Large intestine (tissue), 3 donors: ENCODE data around the gene NTSR1. TPM values are rescaled to one million over a fixed set of nuclear protein-coding genes. Genes with fewer than 3 reads are reported as not detected.

Experiments
- DNase-seq, 2 donors: peaks; one replicate each; pipeline versions ENCODE4 v3.0.0 to v3.0.0-alpha.2; 2013
- H3K27ac ChIP-seq: one replicate; pipeline ENCODE4 v1.5.1; 2013; ENCODE audit warnings: low read length
- H3K27me3 ChIP-seq: 2 replicates; pipeline ENCODE4 v1.6.1; 2013; ENCODE audit warnings: low read length; ENCODE audit not compliant: control insufficient read depth, insufficient read depth
- H3K36me3 ChIP-seq: 2 replicates; pipeline ENCODE4 v1.6.1; 2013; ENCODE audit warnings: low read length; ENCODE audit not compliant: control insufficient read depth, insufficient read depth
- H3K4me1 ChIP-seq: one replicate; pipeline ENCODE4 v1.6.1; 2013; ENCODE audit warnings: low read length; ENCODE audit not compliant: control insufficient read depth, insufficient read depth
- H3K4me3 ChIP-seq: one replicate; pipeline ENCODE4 v1.5.1; 2013; ENCODE audit warnings: low read length
- H3K9me3 ChIP-seq: one replicate; pipeline ENCODE4 v1.6.1; 2013; ENCODE audit warnings: mild to moderate bottlenecking, low read depth, low read length, moderate library complexity; ENCODE audit not compliant: control insufficient read depth
- WGBS: methylation state at CpG from one replicate; pipeline ENCODE4 v1.1.5; 2013; ENCODE audit warnings: low lambda C conversion rate; ENCODE audit not compliant: insufficient coverage; 5-methylcytosine and 5-hydroxymethylcytosine counted together
- polyA plus RNA-seq: library from polyadenylated mRNA; unstranded; fragments of 120-200 nt; gene quantifications from one replicate; pipeline ENCODE4 v1.2.1, GENCODE V29; 2013

The NTSR1 gene
- polyA plus RNA-seq, 1 donor = 1.1 TPM

DNA sequence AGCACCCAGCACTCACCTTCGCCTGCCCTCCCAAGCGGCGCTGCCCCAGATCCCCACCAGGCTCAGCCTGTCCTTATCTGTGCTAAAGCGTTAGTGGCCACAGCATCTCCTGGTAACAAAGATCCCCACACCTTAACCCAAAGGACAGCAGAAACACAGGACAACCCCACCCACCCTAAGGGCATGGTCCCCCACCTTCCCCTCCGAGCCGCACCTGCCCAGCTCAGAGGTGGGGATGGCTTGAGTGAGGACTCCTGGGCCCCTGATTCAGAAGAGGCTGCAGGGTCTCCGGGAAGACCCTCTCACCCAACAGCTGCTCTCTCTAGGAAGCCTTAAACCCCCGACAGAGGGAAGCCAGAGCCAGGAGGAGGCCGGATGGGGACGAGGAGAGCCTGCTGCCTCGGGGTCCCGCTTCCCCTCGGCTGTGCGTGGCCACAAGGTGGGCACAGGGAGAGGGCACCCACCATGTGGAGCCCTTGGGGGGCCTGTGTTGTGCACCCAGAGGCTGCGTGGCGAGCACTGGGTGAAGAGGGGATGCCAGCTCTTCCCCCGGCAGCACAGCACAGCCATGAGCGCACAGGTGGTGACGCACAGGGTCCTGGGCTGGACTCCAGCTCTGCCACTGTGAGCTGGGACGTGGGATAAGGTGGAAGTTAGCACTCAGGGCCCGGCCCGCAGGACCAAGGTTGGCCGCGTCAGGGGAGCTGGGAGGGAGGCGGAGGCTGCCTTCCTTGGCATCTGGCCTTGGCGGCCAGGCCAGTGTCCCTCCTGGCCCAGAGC, 55.7 kb downstream of the NTSR1 start:
- Histone ChIP-seq H3K9me3 (no peaks in the 10 kb centered on the region), H3K27me3 (no peaks in the 10 kb centered on the region), H3K36me3 (no peaks in the 10 kb centered on the region), H3K27ac (no peak overlapping the region), H3K4me3 (no peak overlapping the region), H3K4me1 (peaks cover 10% of the 10 kb centered on the region)
- no peak for DNase-seq
- WGBS = 100% methylated on average over 1 of the region's 26 CpGs

GRCh38 chr20:62765021-62765420, 56.4 kb downstream of the NTSR1 start:
- H3K36me3 ChIP-seq = no peaks in the 10 kb centered on the region
- no peak for DNase-seq
- H3K4me3 ChIP-seq = no peak overlapping the region
- peaks cover 10% of the 10 kb centered on the region for H3K4me1 ChIP-seq
- no peaks in the 10 kb centered on the region for H3K9me3 ChIP-seq
- no peak overlapping the region for H3K27ac ChIP-seq
- no CpG with 5 or more reads among the region's 6 CpGs for WGBS
- H3K27me3 ChIP-seq = no peaks in the 10 kb centered on the region

DNA sequence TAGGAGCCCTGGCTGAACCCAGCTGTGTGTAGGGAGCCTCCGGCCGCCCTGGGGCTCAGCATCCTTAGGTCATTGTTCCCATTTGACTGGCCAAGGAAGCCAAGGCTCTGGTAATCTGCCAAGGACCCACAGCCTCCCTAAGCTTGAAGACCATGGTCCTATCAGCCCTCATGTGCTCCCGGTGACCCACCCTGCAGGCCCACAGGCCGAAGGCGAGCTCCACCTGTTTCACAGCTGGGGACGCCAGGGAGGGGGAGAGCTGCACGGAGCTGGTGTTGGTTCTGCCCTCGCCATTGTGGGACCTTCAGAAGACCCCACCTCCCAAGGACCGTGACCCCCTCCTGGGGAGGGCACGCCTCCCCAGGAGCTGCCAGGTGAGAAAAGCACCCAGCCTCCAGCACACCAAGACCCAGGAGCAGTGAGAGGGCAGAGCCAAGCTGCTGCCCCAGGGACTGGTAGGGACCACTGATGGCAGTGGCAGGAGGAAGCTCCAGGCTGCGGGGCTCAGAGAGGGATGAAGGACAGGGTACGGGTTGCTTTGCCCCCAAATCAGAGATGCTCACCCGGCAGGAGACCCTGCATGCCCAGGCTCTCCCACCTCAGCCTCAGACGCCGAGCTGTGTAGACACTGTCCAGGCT, 56.9 kb downstream of the NTSR1 start:
- Histone ChIP-seq H3K9me3 (no peaks in the 10 kb centered on the region), H3K4me1 (peaks cover 10% of the 10 kb centered on the region), H3K36me3 (no peaks in the 10 kb centered on the region), H3K4me3 (no peak overlapping the region), H3K27me3 (no peaks in the 10 kb centered on the region), H3K27ac (no peak overlapping the region)
- WGBS = no CpG with 5 or more reads among the region's 15 CpGs
- DNase-seq = no peak

DNA sequence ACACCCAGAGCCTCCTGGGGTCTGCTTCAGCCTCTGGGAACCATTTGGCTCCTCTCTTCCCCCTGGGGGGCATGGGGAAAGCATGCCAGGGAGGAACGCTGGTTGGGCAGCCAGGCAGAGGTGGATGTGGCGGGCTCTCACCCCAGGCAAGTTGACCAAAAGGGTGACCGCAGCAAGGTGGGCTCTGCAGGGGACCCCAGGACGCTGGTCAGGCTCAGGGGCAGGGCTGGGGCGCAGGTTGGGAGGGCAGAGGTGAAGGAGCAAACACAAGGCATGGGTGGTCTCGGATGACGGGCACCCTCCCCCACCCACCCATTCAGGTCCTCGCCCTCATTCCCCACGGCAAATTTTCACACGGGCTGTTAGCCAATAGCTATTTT, 57.4 kb downstream of the NTSR1 start:
- no peak overlapping the region for H3K27ac ChIP-seq
- no peaks in the 10 kb centered on the region for H3K36me3 ChIP-seq
- H3K27me3 ChIP-seq = no peaks in the 10 kb centered on the region
- WGBS = no CpG with 5 or more reads among the region's 10 CpGs
- DNase-seq = no peak
- no peak overlapping the region for H3K4me3 ChIP-seq
- no peaks in the 10 kb centered on the region for H3K9me3 ChIP-seq
- H3K4me1 ChIP-seq = peaks cover 10% of the 10 kb centered on the region

DNA sequence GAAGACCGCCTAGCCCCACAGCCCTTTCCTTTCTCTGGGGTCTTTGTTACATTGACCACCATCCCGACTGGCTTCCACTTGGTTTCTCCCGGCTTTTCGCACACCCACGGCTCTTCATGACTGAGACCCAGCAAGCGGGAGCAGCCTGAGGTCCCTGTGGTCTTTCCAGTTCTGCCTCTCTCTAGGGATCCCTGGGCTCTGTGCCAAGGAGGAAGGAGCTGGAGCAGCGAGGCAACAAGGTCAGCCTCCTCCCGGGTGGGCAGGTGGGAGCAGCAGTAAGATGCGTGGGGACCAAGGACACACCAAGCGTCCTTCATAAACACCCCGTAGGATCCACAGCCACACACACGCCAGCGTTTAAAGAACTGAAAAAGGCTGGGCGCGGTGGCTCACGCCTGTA, 58.1 kb downstream of the NTSR1 start:
- Histone ChIP-seq H3K9me3 (no peaks in the 10 kb centered on the region), H3K27me3 (no peaks in the 10 kb centered on the region), H3K36me3 (no peaks in the 10 kb centered on the region), H3K4me1 (peaks cover 10% of the 10 kb centered on the region), H3K27ac (no peak overlapping the region), H3K4me3 (no peak overlapping the region)
- peak; percentile 16 to 45 for DNase-seq
- no CpG with 5 or more reads among the region's 16 CpGs for WGBS

GRCh38 chr20:62768234-62768546, 59.6 kb downstream of the NTSR1 start:
- Histone ChIP-seq H3K4me3 (no peak overlapping the region), H3K36me3 (no peaks in the 10 kb centered on the region), H3K4me1 (peaks cover 10% of the 10 kb centered on the region), H3K27me3 (no peaks in the 10 kb centered on the region), H3K9me3 (no peaks in the 10 kb centered on the region), H3K27ac (peak overlapping the region; percentile 17)
- no CpG with 5 or more reads among the region's 8 CpGs for WGBS
- no peak for DNase-seq

DNA sequence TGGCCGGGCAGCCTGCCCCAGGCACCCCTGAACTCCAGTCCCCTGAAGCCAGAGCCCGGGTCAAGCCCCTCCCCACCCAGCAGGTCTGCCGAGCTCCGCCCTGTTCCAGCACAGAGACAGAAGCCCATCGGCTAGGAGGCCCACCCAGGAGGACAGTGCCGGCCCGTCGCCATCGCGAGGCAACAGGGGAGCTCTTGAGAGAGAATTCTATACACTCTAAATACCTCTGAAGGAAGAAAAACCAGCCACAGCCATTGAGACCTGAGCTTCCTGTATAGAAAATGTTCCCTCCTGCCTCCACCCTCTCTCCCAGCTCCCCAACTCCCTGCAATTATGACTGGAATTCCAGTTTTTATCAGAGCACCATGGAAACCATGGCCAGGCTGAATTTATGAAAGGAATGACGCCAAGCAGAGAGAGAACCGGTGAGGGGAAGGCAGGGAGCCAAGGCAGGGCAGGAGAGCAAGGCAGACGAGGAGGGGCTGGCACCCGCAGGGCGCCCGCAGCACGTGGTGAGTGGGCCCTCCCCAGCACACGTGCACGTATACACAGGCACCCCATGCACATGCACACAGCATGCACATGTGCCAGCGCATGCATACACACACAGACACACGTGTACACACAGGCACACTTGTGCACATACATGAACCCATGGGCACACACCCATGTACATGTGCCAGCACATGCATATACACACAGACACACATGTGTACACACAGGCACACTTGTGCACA, 60.1 kb downstream of the NTSR1 start:
- H3K27ac ChIP-seq = peak overlapping the region; percentile 17
- DNase-seq = peak; percentile 58 to 83

GRCh38 chr20:62769346-62770071, 60.9 kb downstream of the NTSR1 start:
- Histone ChIP-seq H3K4me3 (no peak overlapping the region), H3K36me3 (no peaks in the 10 kb centered on the region), H3K27me3 (no peaks in the 10 kb centered on the region), H3K27ac (no peak overlapping the region), H3K4me1 (peaks cover 10% of the 10 kb centered on the region), H3K9me3 (no peaks in the 10 kb centered on the region)
- DNase-seq = no peak
- WGBS = no CpG with 5 or more reads among the region's 16 CpGs

More for the DNA sequence above, 60.1 kb downstream of the NTSR1 start:
- Histone ChIP-seq H3K4me3 (no peak overlapping the region), H3K9me3 (no peaks in the 10 kb centered on the region), H3K4me1 (peaks cover 10% of the 10 kb centered on the region), H3K36me3 (no peaks in the 10 kb centered on the region), H3K27me3 (no peaks in the 10 kb centered on the region)
- WGBS = 0% methylated on average over 3 of the region's 21 CpGs

- H3K27me3 ChIP-seq = no peaks in the 10 kb centered on the region
- H3K4me3 ChIP-seq = no peak overlapping the region
- H3K9me3 ChIP-seq = no peaks in the 10 kb centered on the region
- H3K36me3 ChIP-seq = no peaks in the 10 kb centered on the region
- no peak for DNase-seq
- no peak overlapping the region for H3K27ac ChIP-seq
- H3K4me1 ChIP-seq = peaks cover 10% of the 10 kb centered on the region
- no CpG with 5 or more reads among the region's 20 CpGs for whole genome bisulfite sequencing
Observed at GRCh38 chr20:62770111-62770910, 61.7 kb downstream of the NTSR1 start.
